ENCODE measurements around the gene ENAH.
A peak's percentile ranks its signal among the peaks of the same experiment; 100 is the strongest.
"Not testable (repeated sequence)": the region's sequence is repeated elsewhere in the genome, so short reads cannot be mapped to it uniquely, and the experiment has no call there.

ENAH gene

GRCh38 chr1:225670806-225671733 is 18.1 kb upstream of the ENAH start:
- no peak for DNase-seq

- no peak for DNase-seq
Measured at GRCh38 chr1:225670356-225670755, 17.4 kb upstream of the ENAH start.

GRCh38 chr1:225668222-225668621 is 15.3 kb upstream of the ENAH start:
- DNase-seq, result no peak

GRCh38 chr1:225667362-225667761 is 14.4 kb upstream of the ENAH start:
- no peak for DNase-seq

- DNase-seq, result no peak
Measured at GRCh38 chr1:225666495-225666894, 13.6 kb upstream of the ENAH start.

GRCh38 chr1:225664762-225665161 is 11.8 kb upstream of the ENAH start:
- no peak for DNase-seq

- no peak for DNase-seq
Measured at GRCh38 chr1:225662155-225662554, 9.2 kb upstream of the ENAH start.

GRCh38 chr1:225660544-225660946 is 7.6 kb upstream of the ENAH start:
- no peak for DNase-seq

- DNase-seq, result no peak
Measured at GRCh38 chr1:225658041-225658440, 5.1 kb upstream of the ENAH start.

GRCh38 chr1:225657462-225657989 is 4.6 kb upstream of the ENAH start:
- DNase-seq, result peak; percentile 10

GRCh38 chr1:225656259-225656655 is 3.3 kb upstream of the ENAH start:
- DNase-seq, result not testable (repeated sequence)

GRCh38 chr1:225655509-225656258 is 2.8 kb upstream of the ENAH start:
- DNase-seq, result peak; percentile 33

GRCh38 chr1:225654688-225655508 is 2.0 kb upstream of the ENAH start:
- DNase-seq, result no peak

GRCh38 chr1:225654277-225654597 is 1.3 kb upstream of the ENAH start:
- DNase-seq, result no peak

- peak; percentile 58 for DNase-seq
Measured at GRCh38 chr1:225653463-225654276, 747 bp upstream of the ENAH start.

GRCh38 chr1:225651872-225652728 is 823 bp downstream of the ENAH start:
- no peak for DNase-seq

- DNase-seq, result no peak
Measured at GRCh38 chr1:225651376-225651871, 1.5 kb downstream of the ENAH start.

- DNase-seq, result no peak
Measured at GRCh38 chr1:225650179-225650578, 2.7 kb downstream of the ENAH start.

- DNase-seq, result no peak
Measured at GRCh38 chr1:225645194-225645895, 7.6 kb downstream of the ENAH start.

GRCh38 chr1:225644666-225645065 is 8.3 kb downstream of the ENAH start:
- DNase-seq, result no peak
